CD14-positive monocyte (primary cell): ENCODE results near the gene EIF4E2. TPM values are rescaled to one million over a fixed set of nuclear protein-coding genes. Genes with fewer than 3 reads are reported as not detected.

Experiments
- DNase-seq, 3 donors: peaks; one replicate each; pipeline ENCODE4 v3.0.0-alpha.2; 2011 to 2022
- H2AFZ ChIP-seq: 2 replicates; pipeline ENCODE4 v1.6.0; 2012; ENCODE audit warnings: mild to moderate bottlenecking, low read depth, low read length, inconsistent platforms; ENCODE audit not compliant: insufficient read depth, poor library complexity, severe bottlenecking
- H3K27ac ChIP-seq, 2 donors: 1 replicate in 1 of 2; 2 replicates in 1 of 2; pipeline ENCODE4 v1.5.1; 2012 to 2013; ENCODE audit warnings: low read length in 2 of 2, control low read depth in 1 of 2, inconsistent platforms in 1 of 2, low read depth in 1 of 2, mild to moderate bottlenecking in 1 of 2
- H3K27me3 ChIP-seq, 2 donors: one replicate each; pipeline versions ENCODE4 v1.6.0 to v1.6.1; 2011 to 2013; ENCODE audit warnings: low read length in 2 of 2; ENCODE audit not compliant: control insufficient read depth in 2 of 2, insufficient read depth in 2 of 2
- H3K36me3 ChIP-seq, 2 donors: replicated peaks in 1 of 2; 1 replicate in 1 of 2; 2 replicates in 1 of 2; pipeline versions ENCODE4 v1.5.1 to v1.6.1; 2012 to 2013; ENCODE audit warnings: low read length in 2 of 2, control low read depth in 1 of 2, inconsistent platforms in 1 of 2, mild to moderate bottlenecking in 1 of 2; ENCODE audit not compliant: insufficient read depth in 2 of 2, control insufficient read depth in 1 of 2
- H3K4me1 ChIP-seq, 2 donors: 1 replicate in 1 of 2; 2 replicates in 1 of 2; pipeline versions ENCODE4 v1.5.1 to v1.6.1; 2012 to 2013; ENCODE audit warnings: low read length in 2 of 2, control low read depth in 1 of 2, inconsistent platforms in 1 of 2, mild to moderate bottlenecking in 1 of 2, moderate library complexity in 1 of 2; ENCODE audit not compliant: insufficient read depth in 2 of 2, control insufficient read depth in 1 of 2
- H3K4me2 ChIP-seq: replicated peaks from 2 replicates; pipeline ENCODE3; 2012; ENCODE audit warnings: low read length, moderate library complexity, mild to moderate bottlenecking; ENCODE audit not compliant: poor library complexity, severe bottlenecking; ENCODE audit errors: extremely low read depth
- H3K4me3 ChIP-seq, 3 experiments: fragments of 200-600 bp in 1 of 3; sonication (generic) in 1 of 3; replicated peaks in 1 of 3; 1 replicate in 2 of 3; 2 replicates in 1 of 3; pipeline ENCODE4 v1.5.1; 2011 to 2013; ENCODE audit warnings: low read length in 3 of 3, mild to moderate bottlenecking in 3 of 3, control low read depth in 2 of 3, low read depth in 2 of 3, inconsistent platforms in 1 of 3, moderate library complexity in 1 of 3
- H3K79me2 ChIP-seq: 2 replicates; pipeline ENCODE4 v1.6.0; 2012; ENCODE audit warnings: mild to moderate bottlenecking, control low read depth, inconsistent platforms, low read length, moderate library complexity; ENCODE audit not compliant: insufficient read depth
- H3K9ac ChIP-seq: 2 replicates; pipeline ENCODE4 v1.6.0; 2017; ENCODE audit warnings: low read length, mild to moderate bottlenecking; ENCODE audit not compliant: insufficient read depth, poor library complexity, severe bottlenecking
- H3K9me3 ChIP-seq, 2 donors: replicated peaks in 1 of 2; 1 replicate in 1 of 2; 2 replicates in 1 of 2; pipeline versions ENCODE4 v1.5.1 to v1.6.1; 2012 to 2013; ENCODE audit warnings: low read length in 2 of 2, control low read depth in 1 of 2; ENCODE audit not compliant: control insufficient read depth in 1 of 2, insufficient read depth in 1 of 2
- H4K20me1 ChIP-seq: 2 replicates; pipeline ENCODE4 v1.6.0; 2012; ENCODE audit warnings: mild to moderate bottlenecking, low read length, control low read depth, moderate library complexity; ENCODE audit not compliant: insufficient read depth
- H3K27ac Mint-ChIP-seq, 7 donors: one replicate each; pipeline ENCODE4 v1.8.0; 2020; ENCODE audit warnings: mild to moderate bottlenecking in 7 of 7, mixed read lengths in 7 of 7, moderate library complexity in 6 of 7, inconsistent platforms in 2 of 7
- H3K27me3 Mint-ChIP-seq, 3 donors: one replicate each; pipeline ENCODE4 v1.8.0; 2021 to 2022; ENCODE audit warnings: low read depth in 3 of 3, mild to moderate bottlenecking in 3 of 3, mixed read lengths in 3 of 3, moderate library complexity in 3 of 3, inconsistent platforms in 1 of 3
- H3K36me3 Mint-ChIP-seq, 2 donors: one replicate each; pipeline ENCODE4 v1.8.0; 2020; ENCODE audit warnings: mixed read lengths in 2 of 2, inconsistent platforms in 1 of 2, mild to moderate bottlenecking in 1 of 2
- H3K4me1 Mint-ChIP-seq: one replicate; pipeline ENCODE4 v1.8.0; 2020; ENCODE audit warnings: mild to moderate bottlenecking, mixed read lengths
- H3K4me3 Mint-ChIP-seq, 2 donors: one replicate each; pipeline ENCODE4 v1.8.0; 2020; ENCODE audit warnings: mild to moderate bottlenecking in 2 of 2, mixed read lengths in 2 of 2, moderate library complexity in 1 of 2
- H3K9me3 Mint-ChIP-seq, 7 donors: one replicate each; pipeline ENCODE4 v1.8.0; 2020 to 2022; ENCODE audit warnings: mixed read lengths in 7 of 7, mild to moderate bottlenecking in 6 of 7, moderate library complexity in 6 of 7, inconsistent platforms in 2 of 7
- CTCF ChIP-seq: fragments of 200-600 bp; IDR thresholded peaks from one replicate; pipeline ENCODE4 v1.8.0; 2022; ENCODE audit warnings: antibody characterized with exemption, mild to moderate bottlenecking
- WGBS: methylation state at CpG from one replicate; pipeline ENCODE4 v1.1.5; 2013; ENCODE audit warnings: missing lambda C conversion rate; ENCODE audit not compliant: insufficient coverage; 5-methylcytosine and 5-hydroxymethylcytosine counted together
- intact Hi-C, 2 donors: fragments of 100-400 bp; cut with micrococcal nuclease; formaldehyde crosslinking; loops; one replicate each; pipeline versions ENCODE4 v1.15.0 to v1.15.1; 2023
- polyA plus RNA-seq, 3 donors: library from polyadenylated mRNA; depleted of rRNA in 1 of 3; unstranded in 2 of 3; stranded (reverse) in 1 of 3; fragments of 300-500 nt in 2 of 3; fragments of >200 nt in 1 of 3; fragmentation: Illumina TruSeq in 2 of 3; gene quantifications; 1 replicate in 2 of 3; 2 replicates in 1 of 3; pipeline ENCODE4 v1.2.3, GENCODE V29; 2012 to 2021

Gene EIF4E2
- polyA plus RNA-seq, 3 donors, result 67.2 to 213 (median 188) TPM

- no peaks in the 10 kb centered on the region for H3K27me3 ChIP-seq
- peaks cover 14% of the 10 kb centered on the region in 2 donors for H3K4me1 ChIP-seq
- H3K79me2 ChIP-seq, result no peaks in the 10 kb centered on the region
- Mint-ChIP-seq H3K4me1 (peaks cover 17% of the 10 kb centered on the region), H3K9me3 (peaks cover 0 to 2% (median 0%) of the 10 kb centered on the region in 7 donors), H3K27ac (peak overlapping the region in 2 of 7 donors; percentile 23 to 52), H3K27me3 (peaks cover 1 to 2% (median 2%) of the 10 kb centered on the region in 3 donors), H3K4me3 (no peak overlapping the region), H3K36me3 (peaks cover 7 to 8% of the 10 kb centered on the region in 2 donors)
- no peak for DNase-seq
- no peak for TF ChIP-seq CTCF
- no peak overlapping the region for H3K4me3 ChIP-seq
- no peak overlapping the region for H3K27ac ChIP-seq
- WGBS, result 92% methylated on average over 11 of the region's 18 CpGs
- no peak overlapping the region for H3K9ac ChIP-seq
- no peak overlapping the region for H2AFZ ChIP-seq
- H3K36me3 ChIP-seq, result peaks cover 0 to 7% of the 10 kb centered on the region in 2 donors
- intact Hi-C loops, result no loop called here
- no peaks in the 10 kb centered on the region for H4K20me1 ChIP-seq
- H3K4me2 ChIP-seq, result no peak overlapping the region
- H3K9me3 ChIP-seq, result no peaks in the 10 kb centered on the region
Observed at GRCh38 chr2:232588680-232589585, 38.4 kb downstream of the EIF4E2 start.

- Histone ChIP-seq H3K36me3 (no peaks in the 10 kb centered on the region), H4K20me1 (no peaks in the 10 kb centered on the region), H3K4me3 (no peak overlapping the region), H3K79me2 (no peaks in the 10 kb centered on the region), H3K27me3 (no peaks in the 10 kb centered on the region), H3K4me1 (peaks cover 1% of the 10 kb centered on the region in 2 donors), H2AFZ (no peak overlapping the region), H3K9ac (no peak overlapping the region), H3K27ac (no peak overlapping the region), H3K4me2 (no peak overlapping the region), H3K9me3 (no peaks in the 10 kb centered on the region)
- Mint-ChIP-seq H3K4me1 (no peaks in the 10 kb centered on the region), H3K4me3 (no peak overlapping the region), H3K9me3 (no peaks in the 10 kb centered on the region), H3K27me3 (peaks cover 1 to 2% (median 2%) of the 10 kb centered on the region in 3 donors), H3K36me3 (no peaks in the 10 kb centered on the region), H3K27ac (no peak overlapping the region)
- no peak for TF ChIP-seq CTCF
- DNase-seq, result no peak
- intact Hi-C loops, result no loop called here
- 100% methylated on average over 1 of the region's 3 CpGs for WGBS
Observed at GRCh38 chr2:232592772-232593395, 42.4 kb downstream of the EIF4E2 start.
